HepG2 (cell line): ENCODE measurements around the gene DCUN1D4. TPM values are rescaled to one million over a fixed set of nuclear protein-coding genes. Genes with fewer than 3 reads are reported as not detected.

Experiments
- ATAC-seq: fragments of 200-7000 bp; cut with Tn5 transposase; 3 replicates; pipeline ENCODE4 v1.9.1; 2020; ENCODE audit warnings: mild to moderate bottlenecking, moderate library complexity
- BruUV-seq: library from RNA; stranded (reverse); fragments of 400-500 nt; replicated peaks from 2 replicates; lab custom pipeline; 2021; lab: Mats Ljungman, UMichigan
- CTCF ChIA-PET: fragments of 300-600 bp; formaldehyde crosslinking; extraction: SDS; loops from one replicate; lab custom pipeline; 2021; ENCODE audit warnings: low total read pairs, inconsistent platforms, low intra/inter-chr PET ratio; lab: Yijun Ruan, JAX
- POLR2A ChIA-PET: fragments of 350-600 bp; sonication (Branson Sonifier 250); formaldehyde crosslinking; loops from one replicate; lab custom pipeline; 2020; ENCODE audit warnings: antibody characterized with exemption, inconsistent platforms; lab: Yijun Ruan, JAX
- DNase-seq: peaks from one replicate; pipeline ENCODE4 v3.0.0-alpha.2; 2015; ENCODE audit warnings: low spot score
- FAIRE-seq: peaks from 3 replicates; lab custom pipeline; 2011; peaks lifted over from hg19 to GRCh38; lab: Jason Lieb, UNC
- H2AFZ ChIP-seq: one replicate; pipeline ENCODE4 v1.6.1; 2011; ENCODE audit warnings: low read length, inconsistent platforms
- H3K27ac ChIP-seq: fragments of 300-600 bp; 3 replicates; pipeline ENCODE4 v1.8.0; 2011; ENCODE audit warnings: mixed run types, mild to moderate bottlenecking, mixed read lengths, low read length, inconsistent platforms; ENCODE audit not compliant: insufficient read depth; ENCODE audit errors: extremely low read length
- H3K27me3 ChIP-seq, 2 experiments: fragments of 200-600 bp in 1 of 2; 2 replicates in 1 of 2; 3 replicates in 1 of 2; pipeline versions ENCODE4 v1.6.0 to v1.8.0; 2011; ENCODE audit warnings: low read length in 2 of 2, mild to moderate bottlenecking in 2 of 2, moderate library complexity in 2 of 2, inconsistent platforms in 1 of 2; ENCODE audit not compliant: insufficient read depth in 2 of 2, control insufficient read depth in 1 of 2
- H3K36me3 ChIP-seq, 2 experiments: fragments of 200-600 bp in 1 of 2; replicated peaks in 1 of 2; 2 replicates in 1 of 2; 3 replicates in 1 of 2; pipeline versions ENCODE4 v1.5.1 to v1.8.0; 2011; ENCODE audit warnings: low read length in 2 of 2, inconsistent platforms in 1 of 2; ENCODE audit not compliant: insufficient read depth in 2 of 2, control insufficient read depth in 1 of 2
- H3K4me1 ChIP-seq: 2 replicates; pipeline ENCODE4 v1.5.1; 2012; ENCODE audit warnings: low read length, inconsistent platforms; ENCODE audit not compliant: insufficient read depth
- H3K4me2 ChIP-seq: 2 replicates; pipeline ENCODE4 v1.6.0; 2011; ENCODE audit warnings: low read depth, low read length, inconsistent platforms
- H3K4me3 ChIP-seq, 3 experiments: fragments of 200-600 bp in 1 of 3; sonication (generic), shearing (Covaris generic) in 1 of 3; replicated peaks in 1 of 3; 2 replicates each; pipeline ENCODE4 v1.5.1; 2011 to 2016; ENCODE audit warnings: low read length in 3 of 3, inconsistent platforms in 2 of 3, low read depth in 2 of 3, mild to moderate bottlenecking in 2 of 3, control low read depth in 1 of 3, mixed read lengths in 1 of 3; ENCODE audit not compliant: insufficient read depth in 1 of 3
- H3K79me2 ChIP-seq: one replicate; pipeline ENCODE4 v1.6.1; 2011; ENCODE audit warnings: low read length, inconsistent platforms; ENCODE audit not compliant: insufficient read depth
- H3K9ac ChIP-seq: 2 replicates; pipeline ENCODE4 v1.6.0; 2011; ENCODE audit warnings: mild to moderate bottlenecking, low read depth, low read length, inconsistent platforms; ENCODE audit not compliant: insufficient read depth
- H3K9me3 ChIP-seq: 2 replicates; pipeline ENCODE4 v1.5.1; 2012; ENCODE audit warnings: mild to moderate bottlenecking, low read length
- H4K20me1 ChIP-seq: 2 replicates; pipeline ENCODE4 v1.6.0; 2011; ENCODE audit warnings: inconsistent platforms, mild to moderate bottlenecking, low read length, moderate library complexity; ENCODE audit not compliant: insufficient read depth
- HNF4G ChIP-seq, 2 experiments: sonication (generic) in 1 of 2; formaldehyde crosslinking in 1 of 2; IDR thresholded peaks; 2 replicates each; pipeline versions ENCODE4 v1.4.0 to v1.6.1; 2011 to 2020; ENCODE audit warnings: borderline replicate concordance in 2 of 2, low read depth in 2 of 2, mild to moderate bottlenecking in 2 of 2, low read length in 1 of 2, missing genetic modification reagents in 1 of 2, moderate library complexity in 1 of 2
- HOXA7 ChIP-seq: sonication (generic); formaldehyde crosslinking; IDR thresholded peaks from 2 replicates; pipeline ENCODE4 v1.8.1; 2022; ENCODE audit warnings: mild to moderate bottlenecking, missing genetic modification reagents, moderate library complexity
- MAFF ChIP-seq: IDR thresholded peaks from 2 replicates; pipeline ENCODE4 v1.6.1; 2011; ENCODE audit warnings: low read depth, low read length, improper control_type of control experiment
- MAFK ChIP-seq, 2 experiments: IDR thresholded peaks in 1 of 2; conservative IDR thresholded peaks in 1 of 2; 2 replicates each; pipeline ENCODE4 v1.6.1; 2011; ENCODE audit warnings: improper control_type of control experiment in 2 of 2, low read length in 2 of 2
- NCOR1 ChIP-seq: fragments of 200-600 bp; sonication (generic); IDR thresholded peaks from 2 replicates; pipeline ENCODE4 v1.7.0; 2017; ENCODE audit warnings: antibody characterized with exemption, low read length, borderline replicate concordance
- NFYB ChIP-seq: sonication (generic); formaldehyde crosslinking; IDR thresholded peaks from 2 replicates; pipeline ENCODE4 v1.4.0; 2020; ENCODE audit warnings: missing genetic modification reagents
- SRSF1 ChIP-seq: fragments of 200-400 bp; formaldehyde crosslinking; optimal IDR thresholded peaks from 2 replicates; pipeline ENCODE3; 2017; ENCODE audit warnings: mild to moderate bottlenecking, low read depth, low read length, moderate library complexity
- ZBTB40 ChIP-seq, 2 experiments: fragments of 450-650 bp in 1 of 2; sonication (generic) in 1 of 2; formaldehyde crosslinking in 1 of 2; IDR thresholded peaks; 2 replicates each; pipeline versions ENCODE4 v1.6.1 to v1.8.0; 2016 to 2022; ENCODE audit warnings: antibody characterized with exemption in 1 of 2, mild to moderate bottlenecking in 1 of 2, missing genetic modification reagents in 1 of 2
- ZNF263 ChIP-seq: sonication (generic); formaldehyde crosslinking; IDR thresholded peaks from 2 replicates; pipeline ENCODE4 v1.4.0; 2020; ENCODE audit warnings: missing genetic modification reagents
- ZNF547 ChIP-seq: sonication (generic); formaldehyde crosslinking; IDR thresholded peaks from 2 replicates; pipeline ENCODE4 v1.5.1; 2020; ENCODE audit warnings: mild to moderate bottlenecking, missing genetic modification reagents
- whole genome bisulfite sequencing: methylation state at CpG from one replicate; pipeline ENCODE4 v1.1.6; 2017; ENCODE audit warnings: low lambda C conversion rate; 5-methylcytosine and 5-hydroxymethylcytosine counted together
- in situ Hi-C: cut with HindIII; loops from 2 replicates; pipeline ENCODE4 v1.10.0; 2017; ENCODE audit warnings: low pct_unique_long_range_greater_than_20kb; ENCODE audit not compliant: extremely low pct_ligation_motif_present
- intact Hi-C: fragments of 100-400 bp; cut with micrococcal nuclease; formaldehyde crosslinking; loops from one replicate; pipeline ENCODE4 v1.10.0; 2022; ENCODE audit not compliant: unreplicated experiment
- polyA plus RNA-seq, 8 experiments: library from polyadenylated mRNA; depleted of rRNA in 3 of 8; stranded (reverse) in 7 of 8; unstranded in 1 of 8; fragments of >200 nt; fragmentation: Illumina TruSeq in 4 of 8; extraction: Trizol in 4 of 8; gene quantifications; 2 replicates each; pipeline versions ENCODE4 v1.2.1 to v1.2.3, GENCODE V29; 2011 to 2016; ENCODE audit warnings: low read depth in 4 of 8, missing spikeins in 1 of 8, mixed read lengths in 1 of 8; ENCODE audit not compliant: insufficient read depth in 1 of 8
- total RNA-seq, 5 experiments: library from RNA; depleted of rRNA; stranded (reverse); fragments of >200 nt; fragmentation: Illumina TruSeq; extraction: Trizol; gene quantifications; 2 replicates each; pipeline ENCODE4 v1.2.3, GENCODE V29; 2016; ENCODE audit warnings: low read depth in 1 of 5
- TF ChIP-seq, protein P1 (sequence below): sonication (generic); formaldehyde crosslinking; IDR thresholded peaks from 2 replicates; pipeline ENCODE4 v1.4.0; 2020; ENCODE audit warnings: missing genetic modification reagents, mild to moderate bottlenecking, borderline replicate concordance

DCUN1D4 gene
- total and polyA plus RNA-seq, 2 of the 13 experiments (the other 11 are each of a cell fraction or from before 2014, with no cell fraction given) = 27.9 to 44.4 TPM

GRCh38 chr4:51859476-51860031 is 16.6 kb downstream of the DCUN1D4 start:
- POLR2A ChIA-PET = no interaction called here
- CTCF ChIA-PET = no interaction called here
- 95% methylated on average over 4 of the region's 4 CpGs for WGBS
- DNase-seq = no peak
- Histone ChIP-seq H3K4me3 (no peak overlapping the region), H3K4me2 (no peak overlapping the region), H4K20me1 (no peaks in the 10 kb centered on the region), H3K79me2 (peaks cover 68% of the 10 kb centered on the region), H3K9me3 (no peaks in the 10 kb centered on the region), H2AFZ (no peak overlapping the region), H3K27ac (no peak overlapping the region), H3K4me1 (peaks cover 22% of the 10 kb centered on the region), H3K9ac (no peak overlapping the region), H3K36me3 (peaks cover 3 to 15% of the 10 kb centered on the region in 2 experiments; a peak in 2 of 5 replicates), H3K27me3 (no peaks in the 10 kb centered on the region)
- in situ Hi-C loops = no loop called here
- no peak for FAIRE-seq
- intact Hi-C loops = no loop called here
- no peak for ATAC-seq
- no TSS peak for BruUV-seq
- TF ChIP-seq NFYB (CRISPR knock-in tag) (no peak), HNF4G (IDR thresholded peaks at IDR 0.05; ENCODE audit: borderline replicate concordance, low read depth, low read length) (peak; percentile 33; the same call in 1 of the 2 replicates), HNF4G (CRISPR knock-in tag; IDR thresholded peaks at IDR 0.05; ENCODE audit: borderline replicate concordance, low read depth) (no peak), SRSF1 (no peak), HOXA7 (CRISPR knock-in tag) (no peak), MAFF (peak; percentile 67), ZNF263 (no peak), ZBTB40 (IDR thresholded peaks at IDR 0.05) (peak; percentile 23; the same call in 1 of the 2 replicates), ZBTB40 (CRISPR knock-in tag; IDR thresholded peaks at IDR 0.05) (no peak), ZNF547 (CRISPR knock-in tag) (no peak), NCOR1 (peak; percentile 41; the same call in 1 of the 2 replicates), MAFK (conservative IDR thresholded peaks at IDR 0.05 in 1 of 2, IDR thresholded peaks at IDR 0.05 in 1 of 2; ENCODE audit: low read length in 2 of 2) (peak; percentile 73 to 83)
- TF ChIP-seq, protein P1, sequence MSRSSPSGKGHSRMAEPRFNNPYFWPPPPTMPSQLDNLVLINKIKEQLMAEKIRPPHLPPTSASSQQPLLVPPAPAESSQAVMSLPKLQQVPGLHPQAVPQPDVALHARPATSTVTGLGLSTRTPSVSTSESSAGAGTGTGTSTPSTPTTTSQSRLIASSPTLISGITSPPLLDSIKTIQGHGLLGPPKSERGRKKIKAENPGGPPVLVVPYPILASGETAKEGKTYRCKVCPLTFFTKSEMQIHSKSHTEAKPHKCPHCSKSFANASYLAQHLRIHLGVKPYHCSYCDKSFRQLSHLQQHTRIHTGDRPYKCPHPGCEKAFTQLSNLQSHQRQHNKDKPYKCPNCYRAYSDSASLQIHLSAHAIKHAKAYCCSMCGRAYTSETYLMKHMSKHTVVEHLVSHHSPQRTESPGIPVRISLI (CRISPR knock-in tag) = peak; percentile 38; the same call in 1 of the 2 replicates
